ENCODE results near the gene L3MBTL1. TPM values are rescaled to one million over a fixed set of nuclear protein-coding genes. Genes with fewer than 3 reads are reported as not detected.

Gene L3MBTL1
- total and polyA plus RNA-seq, 2 of the 4 experiments (the other 2 are of a cell fraction) = 2.2 to 4.5 TPM

DNA sequence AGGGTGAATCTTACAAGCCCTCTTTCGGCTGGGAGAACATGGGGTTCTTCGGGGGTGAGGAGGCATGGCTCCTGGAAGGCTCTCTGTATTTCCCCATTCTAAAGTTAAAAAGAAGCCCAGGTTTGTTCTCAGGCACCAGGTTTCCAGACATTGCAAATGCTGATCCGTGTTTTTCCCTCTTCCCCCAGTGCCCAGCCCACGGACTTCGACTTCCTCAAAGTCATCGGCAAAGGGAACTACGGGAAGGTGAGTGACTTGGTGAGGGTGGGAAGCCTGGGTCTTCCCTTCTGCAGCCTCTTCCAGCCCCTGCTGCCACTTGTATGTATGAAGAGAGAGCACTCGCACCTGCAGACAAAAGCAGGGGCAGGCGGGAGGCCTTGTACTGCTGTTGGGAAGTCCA lies 60.0 kb downstream of the L3MBTL1 start:
- WGBS, 2 experiments (ENCODE audit: extremely low coverage in 2 of 2, insufficient read length in 1 of 2) = no CpG with 5 or more reads among the region's 9 CpGs
- ATAC-seq (ENCODE audit: low read depth) (no peak), DNase-seq (no peak)
- no peaks in the 10 kb centered on the region for H3K36me3 ChIP-seq (ENCODE audit: control insufficient read depth, insufficient read depth, low read length)
- no peaks in the 10 kb centered on the region for H3K79me1 ChIP-seq (ENCODE audit: low read depth in 1 of 2, low read length in 2 of 2)
- no peak overlapping the region for H2AK5ac ChIP-seq (ENCODE audit: low read depth, low read length)
- no peaks in the 10 kb centered on the region for H3K9me3 ChIP-seq (ENCODE audit: control insufficient read depth, insufficient read depth, low read length)
- ChIA-PET POLR2A (ENCODE audit: unreplicated experiment) (no interaction called here), CTCF (no interaction called here)
- no peak overlapping the region for H3K4me3 ChIP-seq (ENCODE audit: insufficient read depth, low read depth, low read length)
- H2BK20ac ChIP-seq (ENCODE audit: low read depth, low read length) = no peak overlapping the region
- H3K23ac ChIP-seq (ENCODE audit: low read depth, low read length) = no peak overlapping the region
- H2AK9ac ChIP-seq (replicated peaks; ENCODE audit: low read depth, low read length, poor library complexity) = no peak overlapping the region
- intact Hi-C loops (cut with micrococcal nuclease) (no loop called here), in situ Hi-C loops (cut with MboI; ENCODE audit: low sequenced_read_pairs) (no loop called here), dilution Hi-C loops (cut with HindIII; ENCODE audit: low sequenced_read_pairs, unreplicated experiment) (no loop called here)
- no peaks in the 10 kb centered on the region for H4K20me1 ChIP-seq (ENCODE audit: insufficient read depth, low read length)
- H4K5ac ChIP-seq (ENCODE audit: low read depth, low read length) = no peak overlapping the region
- no peak overlapping the region for H3K4ac ChIP-seq (ENCODE audit: low read depth, low read length)
- BruUV-seq (replicated peaks) = no TSS peak
- H3K14ac ChIP-seq (replicated peaks; ENCODE audit: low read depth, low read length) = no peak overlapping the region
- no peak overlapping the region for H3K18ac ChIP-seq (ENCODE audit: low read depth, low read length)
- peaks cover 11% of the 10 kb centered on the region; the same call in 1 of the 2 replicates for H3K27me3 ChIP-seq (ENCODE audit: control insufficient read depth, insufficient read depth, low read length)
- no peak overlapping the region for H4K8ac ChIP-seq (ENCODE audit: low read depth in 2 of 2, low read length in 2 of 2)
- no peak overlapping the region for H2AFZ ChIP-seq (replicated peaks; ENCODE audit: low read length, poor library complexity)
- no peaks in the 10 kb centered on the region; the same call in 1 of the 2 replicates for H3K9me1 ChIP-seq (ENCODE audit: insufficient read depth, low read length)
- TF ChIP-seq RCOR1 (IDR thresholded peaks at IDR 0.05; ENCODE audit: insufficient replicate concordance, low read length) (no peak), MAZ (IDR thresholded peaks at IDR 0.05; ENCODE audit: borderline replicate concordance, low read depth, low read length) (no peak), SMC3 (IDR thresholded peaks at IDR 0.05; ENCODE audit: low read depth, low read length) (no peak)
- no peak overlapping the region for H2BK15ac ChIP-seq (ENCODE audit: low read depth, low read length)
- no peaks in the 10 kb centered on the region for H3K4me1 ChIP-seq (ENCODE audit: control insufficient read depth, insufficient read depth, low read length)
- no peak overlapping the region for H3K9ac ChIP-seq (ENCODE audit: low read depth, low read length)
- no peak overlapping the region for H3K27ac ChIP-seq (ENCODE audit: insufficient read depth, low read length)
- H2BK120ac ChIP-seq (ENCODE audit: low read depth, low read length) = no peak overlapping the region
- H3K56ac ChIP-seq (ENCODE audit: extremely low read depth, insufficient read depth, low read length) = no peak overlapping the region
- H3K4me2 ChIP-seq (ENCODE audit: low read depth, low read length) = no peak overlapping the region
- no peak overlapping the region for H4K91ac ChIP-seq (ENCODE audit: insufficient read depth, low read depth, low read length)
- H2BK5ac ChIP-seq (ENCODE audit: low read depth, low read length, poor library complexity, severe bottlenecking) = no peak overlapping the region

Data from IMR-90 (cell line).